HG02610 (cell line): ENCODE measurements around the gene KLHL3.
A peak's percentile ranks its signal among the peaks of the same experiment; 100 is the strongest.

Source experiments
- ATAC-seq: cut with Tn5 transposase; IDR thresholded peaks from one replicate; pipeline ENCODE4 v1.9.1; 2021; ENCODE audit warnings: mild to moderate bottlenecking, moderate library complexity; ENCODE audit not compliant: unreplicated experiment

Gene KLHL3

DNA sequence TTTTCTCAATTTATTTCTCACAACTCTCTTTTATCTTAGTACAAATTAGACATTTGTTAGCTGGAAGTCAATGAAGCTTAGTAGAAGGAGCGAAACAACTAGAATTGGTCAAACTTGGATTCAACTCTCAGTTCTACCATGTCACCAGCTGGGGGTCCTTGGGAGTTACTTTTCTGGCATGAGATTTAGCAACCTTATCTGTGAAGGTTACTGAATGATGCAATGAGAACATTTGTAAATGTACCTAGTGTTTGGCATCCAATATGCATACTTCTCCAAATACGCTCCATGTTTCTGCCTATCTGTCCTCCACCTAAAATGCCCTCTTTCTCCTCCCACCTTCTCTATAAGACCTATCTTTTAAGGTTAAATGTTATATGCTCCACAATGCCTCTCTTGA is 12.0 kb upstream of the KLHL3 start:
- ATAC-seq, result no peak

DNA sequence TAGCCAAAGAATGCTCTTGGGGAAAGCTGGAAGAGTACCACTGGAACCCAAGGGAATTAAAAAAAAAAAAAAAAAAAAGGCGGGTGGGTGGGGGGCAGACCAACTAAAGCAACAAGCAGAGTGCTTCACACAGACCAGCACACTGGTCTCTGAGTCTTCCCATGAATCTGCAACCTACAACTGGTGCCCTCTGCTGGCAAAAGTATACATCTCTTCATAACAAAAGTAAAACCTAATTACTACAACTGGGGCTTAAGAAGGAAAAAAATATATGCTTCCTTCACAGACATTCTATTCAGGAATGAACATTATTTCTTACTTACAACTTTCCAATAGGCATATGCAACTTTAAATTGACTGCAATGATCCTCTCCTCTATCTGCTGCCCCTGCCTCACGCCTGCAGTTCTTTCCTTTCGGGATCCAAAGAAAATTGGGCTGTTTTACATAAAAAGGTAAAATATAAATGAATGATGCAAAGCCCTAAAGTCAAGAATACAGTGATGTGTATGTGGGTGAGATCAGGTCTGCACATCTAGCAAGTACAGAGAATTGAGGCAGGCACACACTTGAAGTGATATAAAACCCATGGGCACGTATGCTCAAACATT is 7.2 kb upstream of the KLHL3 start:
- peak; percentile 68 for ATAC-seq

DNA sequence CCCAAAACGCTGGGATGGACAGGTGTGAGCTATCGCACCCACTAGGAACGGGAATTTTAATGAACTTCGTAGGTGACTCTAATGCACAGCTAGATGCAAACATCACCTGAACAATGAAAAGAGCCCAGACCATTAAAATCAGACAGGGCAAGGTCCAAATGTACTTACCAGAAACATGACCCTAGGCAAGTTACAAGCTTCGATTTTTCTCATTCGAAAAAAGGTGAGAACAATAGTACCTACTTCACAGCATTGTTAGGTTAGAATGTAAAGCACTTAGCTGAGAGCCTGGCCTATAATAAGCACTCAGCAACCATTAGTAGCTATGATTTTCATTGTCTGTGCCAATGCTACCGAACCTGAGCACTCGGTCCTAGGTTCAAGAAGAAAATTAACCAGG is 5.8 kb upstream of the KLHL3 start:
- no peak for ATAC-seq

DNA sequence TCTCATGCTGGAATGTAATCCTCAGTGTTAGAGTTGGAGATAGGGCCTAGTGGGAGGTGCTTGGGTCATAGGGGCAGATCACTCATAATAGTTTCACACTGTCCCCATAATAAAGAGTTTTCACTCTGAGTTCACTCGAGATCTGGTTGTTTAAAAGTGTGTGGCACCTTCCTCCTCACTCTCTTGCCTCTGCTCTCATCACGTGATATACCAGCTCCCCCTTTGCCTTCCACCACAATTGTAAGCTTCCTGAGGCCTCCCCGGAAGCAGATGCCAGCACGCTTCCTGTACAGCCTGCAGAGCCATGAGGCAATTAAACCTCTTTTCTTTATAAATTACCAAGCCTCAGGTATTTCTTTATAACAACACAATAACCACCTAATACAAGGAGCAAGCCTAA is 3.8 kb upstream of the KLHL3 start:
- ATAC-seq, result no peak

DNA sequence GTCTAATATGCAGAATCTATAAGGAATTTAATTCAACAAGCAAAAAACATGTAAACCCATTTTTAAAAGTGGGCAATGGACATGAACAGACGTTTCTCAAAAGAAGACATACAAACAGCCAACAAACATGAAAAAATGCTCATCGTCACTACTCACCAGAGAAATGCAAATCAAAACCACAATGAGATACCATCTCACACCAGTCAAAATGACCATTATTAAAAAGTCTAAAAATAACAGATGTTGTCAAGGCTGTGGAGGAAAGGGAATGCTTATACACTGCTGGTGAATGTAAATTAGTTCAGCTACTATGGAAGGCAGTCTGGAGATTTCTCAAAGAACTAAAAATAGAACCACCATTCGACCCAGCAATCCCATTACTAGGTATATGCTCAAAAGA is 3.1 kb upstream of the KLHL3 start:
- ATAC-seq, result no peak

DNA sequence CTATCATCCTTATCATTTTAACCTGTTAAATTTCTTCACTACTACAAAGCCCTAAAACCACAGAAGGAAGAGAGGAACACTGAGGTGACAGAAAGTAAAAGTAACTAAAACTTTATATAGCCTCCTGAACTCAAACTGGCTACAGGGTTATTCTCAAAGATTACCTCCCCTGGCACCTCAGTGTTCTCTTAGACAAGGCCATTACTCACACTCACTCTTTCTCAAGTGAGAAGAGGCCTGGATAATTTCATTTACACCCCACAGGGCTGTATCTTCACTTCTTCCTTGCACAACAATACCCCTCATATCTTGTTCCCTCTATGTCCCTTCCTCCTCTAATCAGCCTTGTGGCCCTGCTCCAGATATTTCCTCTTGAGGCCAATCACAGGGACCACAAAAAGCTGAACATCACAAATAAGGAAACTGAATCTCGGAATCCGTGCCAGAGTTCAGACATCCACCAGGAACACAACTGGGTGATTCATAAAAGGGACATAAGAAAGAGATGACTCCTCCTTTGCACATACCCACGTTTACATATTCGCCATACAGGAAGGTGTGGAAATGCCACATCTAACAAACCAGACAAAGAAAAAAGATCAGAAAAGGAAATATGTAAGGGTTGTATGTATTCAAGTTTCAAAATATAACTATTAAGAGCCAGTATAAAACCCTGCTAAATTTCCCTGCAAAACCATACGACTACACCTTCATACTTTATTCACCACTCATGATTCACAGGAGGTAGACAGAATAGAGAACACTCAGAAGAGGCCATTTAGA is 1.7 kb upstream of the KLHL3 start:
- peak; percentile 46 for ATAC-seq

DNA sequence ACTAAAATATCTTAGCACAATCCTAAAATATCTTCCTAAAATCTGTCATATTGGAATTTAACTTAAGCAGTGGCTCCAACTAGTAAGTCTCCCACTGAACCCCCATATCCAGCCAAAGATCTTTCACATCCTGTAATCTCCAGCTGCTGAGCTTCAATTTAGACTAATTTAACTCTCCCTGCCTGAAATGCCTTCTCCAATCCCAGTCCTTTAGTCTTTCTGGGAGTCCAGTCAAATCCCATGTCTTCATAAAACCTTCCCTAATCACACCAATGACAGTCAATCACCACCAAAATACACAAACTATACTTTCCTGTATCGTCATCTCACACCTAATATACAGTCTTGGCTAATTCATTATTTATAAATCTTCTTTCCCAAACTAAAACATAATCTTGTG is 607 bp upstream of the KLHL3 start:
- no peak for ATAC-seq

DNA sequence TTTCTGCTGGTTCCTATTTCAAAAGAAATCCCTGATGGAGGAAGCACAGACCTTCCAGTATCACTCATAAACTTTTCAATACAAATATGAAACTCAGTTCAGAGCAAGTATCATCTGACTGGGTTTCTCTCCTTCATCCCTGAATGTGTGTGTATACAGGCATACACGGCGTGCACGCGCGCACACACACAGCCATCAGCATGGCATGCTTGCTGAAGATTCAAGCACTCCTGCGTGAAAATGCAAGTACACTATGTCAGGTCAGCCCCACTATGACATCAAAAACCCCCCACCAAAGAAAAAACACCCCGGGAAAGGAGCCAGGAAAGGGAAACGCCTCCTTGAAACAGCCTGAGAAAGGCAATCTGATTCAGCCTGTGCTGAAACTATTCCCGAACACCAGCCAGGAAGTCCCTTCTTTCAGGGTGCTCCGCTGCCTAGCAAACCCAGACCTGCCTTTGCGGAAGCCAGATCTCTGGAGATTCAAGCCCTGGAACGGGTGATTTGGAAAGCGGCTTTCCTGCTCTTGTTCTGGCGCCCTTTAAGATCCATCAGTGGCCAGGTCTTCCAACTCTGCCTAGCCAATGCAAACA is 831 bp downstream of the KLHL3 start:
- ATAC-seq, result no peak

DNA sequence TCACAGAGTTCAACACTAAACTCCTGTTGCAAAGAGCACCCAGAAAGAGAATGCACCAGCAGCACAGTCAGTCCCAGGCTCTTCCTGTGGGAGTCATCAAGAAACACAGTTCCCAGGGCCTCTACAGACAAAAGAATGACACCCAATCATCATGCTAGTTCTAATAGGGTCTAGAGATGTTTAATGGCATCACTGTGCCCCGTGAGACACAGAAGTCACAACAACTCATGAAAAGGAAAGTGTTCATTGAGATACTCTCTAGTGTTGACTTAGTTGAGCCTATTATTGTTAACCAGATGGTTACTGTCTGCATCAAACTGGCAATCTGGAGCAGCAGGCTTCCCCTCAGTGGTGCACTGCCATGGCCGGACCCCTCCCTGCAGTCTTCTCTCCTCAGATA is 1.6 kb downstream of the KLHL3 start:
- no peak for ATAC-seq

DNA sequence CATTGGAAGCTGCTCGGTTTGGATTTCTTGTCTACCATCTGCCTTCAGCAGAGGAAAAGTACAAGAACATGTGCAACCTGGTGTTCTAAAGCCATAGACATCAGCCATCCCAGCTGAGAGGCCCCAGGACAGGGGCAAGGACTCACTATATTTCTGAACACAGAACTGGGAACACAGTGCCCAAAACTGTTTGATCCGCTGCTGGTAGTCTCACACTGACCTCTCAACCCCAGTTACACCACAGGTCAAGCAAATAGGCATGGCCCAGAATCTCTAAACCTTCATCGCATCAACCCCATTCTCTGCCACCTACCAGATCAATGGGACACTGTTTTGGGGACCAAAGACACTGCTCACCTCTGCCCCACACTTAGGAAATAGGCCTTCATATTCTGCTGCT is 2.0 kb downstream of the KLHL3 start:
- no peak for ATAC-seq

DNA sequence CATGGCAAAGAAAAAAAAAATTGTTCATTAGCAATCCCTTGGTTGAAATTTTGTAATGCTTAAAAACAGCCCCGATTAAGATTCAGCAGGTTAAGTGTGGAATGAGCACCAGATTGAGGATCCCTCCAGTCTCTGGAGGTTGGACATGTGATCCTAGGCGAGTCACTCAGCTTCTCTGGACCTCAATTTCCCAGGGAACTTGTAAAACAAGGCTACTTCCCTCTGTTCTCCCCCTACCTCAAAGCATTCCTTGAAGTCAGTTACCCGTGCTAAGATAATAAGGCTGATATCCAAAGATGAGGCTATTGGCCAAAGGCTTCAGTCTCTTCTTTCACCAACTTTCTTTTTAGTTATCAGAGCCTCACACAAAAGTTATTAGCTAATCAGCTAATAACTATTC is 2.9 kb downstream of the KLHL3 start:
- no peak for ATAC-seq

DNA sequence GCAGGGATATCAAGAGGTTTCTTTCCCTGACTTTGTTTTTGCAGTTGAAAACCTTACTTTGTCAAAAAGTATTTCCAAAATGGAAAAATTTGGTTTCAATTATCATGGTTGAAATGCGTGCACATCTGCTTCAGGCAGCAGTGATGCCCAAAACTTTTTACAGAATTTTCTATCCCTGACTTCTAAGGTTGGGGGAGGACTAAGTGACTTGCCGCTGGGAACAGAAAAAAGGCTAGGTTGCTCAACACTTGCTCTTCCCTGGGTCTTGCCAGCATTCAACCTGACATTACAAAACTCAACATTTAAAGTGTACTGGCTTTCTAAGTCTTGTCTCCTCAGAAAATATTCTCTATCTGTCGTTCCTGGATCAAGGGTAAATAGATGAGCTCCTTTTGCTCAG is 4.7 kb downstream of the KLHL3 start:
- ATAC-seq, result no peak

DNA sequence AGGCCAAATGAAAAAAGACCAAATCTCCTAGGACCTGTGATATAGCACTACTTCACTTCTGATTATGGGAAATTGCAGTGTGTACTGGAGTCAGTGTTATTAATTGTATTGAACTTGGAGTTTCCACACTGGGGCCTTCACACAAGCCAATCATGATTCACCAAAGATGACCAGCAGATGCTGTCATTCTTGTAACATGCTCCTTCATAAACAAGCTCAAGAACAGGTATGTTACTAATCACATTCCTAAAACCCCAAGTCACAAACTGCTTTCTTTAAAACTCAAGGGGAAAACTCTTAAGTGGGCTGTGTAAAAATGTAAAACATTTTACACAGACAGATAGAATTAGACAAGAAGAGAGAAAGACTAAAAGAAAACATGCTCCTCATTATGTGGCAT is 5.6 kb downstream of the KLHL3 start:
- ATAC-seq, result no peak

DNA sequence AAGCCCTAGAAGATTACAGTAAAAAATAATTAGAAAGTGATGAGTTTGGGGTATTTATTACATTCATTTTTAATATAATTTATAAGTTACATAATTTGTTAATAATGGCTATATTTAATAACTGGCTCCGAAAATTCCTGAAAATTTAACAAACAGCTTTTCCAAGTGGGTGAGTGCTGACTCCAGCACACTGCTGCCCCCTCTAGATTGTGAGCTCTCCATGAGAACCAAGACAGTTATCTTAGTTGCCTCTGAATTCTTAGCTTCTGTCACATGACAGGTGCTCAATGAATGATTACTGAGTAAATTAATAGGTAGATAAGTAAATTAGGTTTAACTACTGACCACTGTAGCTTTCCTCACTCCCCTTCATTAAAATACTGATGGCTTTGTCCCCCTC is 7.8 kb downstream of the KLHL3 start:
- no peak for ATAC-seq

DNA sequence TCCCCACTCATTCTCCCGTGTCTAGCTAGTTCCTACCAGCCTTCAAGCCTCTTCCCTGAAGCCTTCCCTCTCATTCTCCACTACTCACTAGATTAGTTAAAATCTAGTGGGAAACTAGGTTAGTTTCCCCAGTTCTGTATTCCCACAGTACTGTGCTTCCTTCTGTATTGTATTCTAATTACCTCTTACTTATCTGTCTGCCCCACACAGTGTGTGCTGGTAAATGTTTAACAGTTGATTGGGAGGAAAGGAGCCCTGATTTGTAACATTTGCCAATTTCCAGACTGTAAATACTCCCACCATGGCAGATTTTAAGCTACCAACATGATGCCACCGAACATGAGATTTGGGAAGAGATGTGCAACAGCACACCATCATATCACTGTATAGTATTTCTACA is 8.3 kb downstream of the KLHL3 start:
- no peak for ATAC-seq

DNA sequence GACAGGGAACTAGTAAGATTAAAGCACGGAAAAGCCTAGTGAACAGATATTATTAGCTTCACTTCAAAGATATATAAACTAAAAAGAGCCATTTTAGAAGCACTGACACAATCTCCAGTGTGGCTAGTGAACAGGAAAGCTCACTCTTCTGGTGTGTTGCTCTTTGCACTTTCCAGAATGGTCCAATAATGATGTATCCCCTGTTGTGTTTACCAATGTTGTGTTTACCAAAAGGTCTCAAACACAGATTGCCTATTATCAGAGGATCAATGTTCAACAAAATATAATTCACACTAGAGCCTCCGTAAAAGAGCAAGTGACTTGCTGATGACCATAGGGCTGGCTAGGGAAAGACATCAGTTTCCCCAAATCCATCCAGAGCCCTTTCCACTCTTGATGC is 11.6 kb downstream of the KLHL3 start:
- ATAC-seq, result no peak

DNA sequence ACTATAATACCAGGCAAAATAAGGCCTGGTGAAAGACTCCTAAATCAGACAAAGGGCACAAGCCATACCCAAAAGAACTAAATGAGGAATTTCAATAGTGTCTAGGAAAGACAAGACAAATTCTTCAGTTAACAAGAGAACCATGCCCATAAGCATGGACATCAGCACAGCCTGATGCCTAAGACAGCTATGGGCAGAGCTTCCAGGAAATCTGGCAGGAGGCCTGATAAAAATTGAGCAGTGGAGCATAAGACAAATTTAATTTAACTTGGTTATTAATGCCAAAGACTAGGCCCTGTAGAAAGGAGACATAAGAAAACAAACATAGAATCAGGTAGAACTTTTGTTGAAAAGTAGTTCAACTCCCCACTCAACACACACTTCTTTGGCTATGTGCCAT is 17.3 kb downstream of the KLHL3 start:
- no peak for ATAC-seq

DNA sequence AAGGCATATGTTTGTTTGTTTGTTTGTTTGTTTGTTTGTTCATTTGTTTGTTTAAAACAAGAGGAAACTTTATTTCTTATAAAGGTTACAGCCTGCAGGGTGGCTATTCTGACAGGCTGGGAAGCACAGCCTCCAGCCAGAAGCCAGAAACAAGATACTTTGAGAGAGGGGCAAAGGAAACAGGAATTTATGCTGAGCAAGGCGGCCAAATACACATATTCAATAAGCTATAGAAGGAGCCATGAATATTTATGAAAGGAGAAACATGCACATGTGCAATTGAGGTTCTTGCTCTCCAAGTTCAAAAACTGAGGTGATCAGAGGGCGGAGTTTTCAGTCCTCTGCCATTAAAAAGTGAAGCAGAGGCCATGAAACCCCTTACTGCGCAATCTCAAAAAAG is 19.6 kb downstream of the KLHL3 start:
- ATAC-seq, result no peak

DNA sequence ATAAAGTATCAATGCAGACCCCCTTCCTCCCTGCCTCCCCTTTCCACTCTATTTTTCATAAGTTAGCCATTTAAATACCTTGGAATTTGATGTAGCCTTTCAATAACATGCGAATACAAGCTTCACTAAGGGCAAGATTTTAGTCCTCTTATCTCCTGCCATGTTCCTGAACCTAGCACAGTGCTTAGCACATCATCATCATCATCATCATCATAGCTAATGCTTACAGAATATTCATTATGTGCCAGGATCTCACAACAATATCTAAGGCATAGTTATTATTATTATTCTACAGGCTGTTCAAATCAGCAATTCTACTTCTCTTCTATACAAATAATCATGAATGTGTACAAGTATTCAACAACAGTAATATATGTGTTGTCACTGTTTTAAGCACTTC is 20.4 kb downstream of the KLHL3 start:
- no peak for ATAC-seq

DNA sequence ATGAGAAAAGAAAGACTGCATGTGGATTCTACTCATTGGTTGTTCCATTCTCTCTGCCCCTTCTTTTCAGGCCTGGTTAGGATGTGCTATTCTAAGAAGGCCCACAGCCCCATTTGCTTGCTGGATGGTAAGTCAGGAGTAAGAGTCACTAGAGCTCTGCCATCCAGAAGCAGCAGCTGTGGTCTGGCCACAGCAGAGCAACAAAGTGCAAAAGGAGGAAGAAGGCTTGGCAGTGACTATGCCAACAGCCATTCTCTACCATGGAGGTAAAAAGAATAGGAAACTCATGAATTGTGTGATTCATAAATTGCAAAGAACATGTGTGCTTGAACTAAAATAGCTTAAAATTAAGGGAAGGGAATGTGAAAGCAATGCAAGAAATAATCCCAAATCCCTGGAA is 20.9 kb downstream of the KLHL3 start:
- ATAC-seq, result no peak

DNA sequence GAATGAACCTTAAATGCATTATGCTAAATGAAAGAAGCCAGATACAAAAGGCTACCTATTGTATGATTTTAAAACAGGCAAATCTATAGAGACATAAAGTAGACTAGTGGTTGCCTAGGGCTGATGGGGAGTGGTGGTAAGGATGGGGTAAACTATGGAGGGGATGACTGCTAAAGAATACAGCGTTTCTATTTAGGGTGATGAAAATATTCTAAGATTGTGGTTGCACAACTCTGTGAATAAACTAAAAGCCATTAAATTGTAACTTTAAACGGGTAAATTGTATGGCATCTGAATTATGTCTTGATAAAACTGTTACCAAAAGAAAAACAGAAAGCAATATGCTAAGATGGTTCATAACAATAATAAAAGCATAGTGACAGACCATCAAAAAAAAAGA is 21.4 kb downstream of the KLHL3 start:
- no peak for ATAC-seq

DNA sequence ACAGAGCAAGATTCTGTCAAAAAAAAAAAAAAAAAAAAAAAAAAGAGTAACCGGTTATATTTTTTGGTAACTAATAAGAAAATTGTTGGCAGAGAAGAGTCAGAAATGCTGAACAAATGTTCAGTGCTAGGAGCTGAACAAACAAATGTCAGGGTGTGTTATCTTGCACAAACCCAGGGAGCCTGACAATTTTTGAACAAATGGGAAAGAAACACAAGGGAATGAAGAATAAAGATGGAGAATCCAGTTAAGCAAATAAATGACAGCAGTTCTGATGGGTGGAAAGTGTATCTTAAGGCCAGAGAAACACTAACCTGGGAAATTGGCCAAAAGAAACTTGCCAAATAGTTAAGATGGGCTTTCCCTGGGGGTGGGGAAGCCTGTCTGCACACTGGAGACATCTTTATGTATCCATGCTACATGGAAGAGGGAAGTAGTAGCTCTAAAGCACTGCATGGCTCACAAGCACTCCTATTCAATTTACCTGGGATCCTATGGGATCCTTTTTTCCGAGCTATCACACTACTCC is 23.7 kb downstream of the KLHL3 start:
- ATAC-seq, result no peak
